Ishikawa (cell line): ENCODE data around the gene ENOPH1.

ENCODE experiments used
- CREB1 ChIP-seq: IDR thresholded peaks from 2 replicates; pipeline ENCODE4 v1.6.1; 2012; ENCODE audit warnings: low read depth
- EP300 ChIP-seq: IDR thresholded peaks from 2 replicates; pipeline ENCODE4 v1.6.1; 2012; ENCODE audit warnings: borderline replicate concordance
- NFIC ChIP-seq: IDR thresholded peaks from 2 replicates; pipeline ENCODE4 v1.6.1; 2012
- RAD21 ChIP-seq: IDR thresholded peaks from 2 replicates; pipeline ENCODE4 v1.6.1; 2012; ENCODE audit warnings: low read depth
- TAF1 ChIP-seq: IDR thresholded peaks from 2 replicates; pipeline ENCODE4 v1.6.1; 2012; ENCODE audit warnings: low read depth, mild to moderate bottlenecking
- TEAD4 ChIP-seq: IDR thresholded peaks from 2 replicates; pipeline ENCODE4 v1.6.1; 2012
- YY1 ChIP-seq: IDR thresholded peaks from 2 replicates; pipeline ENCODE4 v1.6.1; 2012; ENCODE audit warnings: low read depth
- TF ChIP-seq, protein P1 (sequence below): IDR thresholded peaks from 2 replicates; pipeline ENCODE4 v1.6.1; 2012; ENCODE audit warnings: low read depth, mild to moderate bottlenecking
- TF ChIP-seq, protein P2 (sequence below): IDR thresholded peaks from 2 replicates; pipeline ENCODE4 v1.6.1; 2012
- TF ChIP-seq, protein P3 (sequence below): IDR thresholded peaks from 2 replicates; pipeline ENCODE4 v1.6.1; 2012

DNA sequence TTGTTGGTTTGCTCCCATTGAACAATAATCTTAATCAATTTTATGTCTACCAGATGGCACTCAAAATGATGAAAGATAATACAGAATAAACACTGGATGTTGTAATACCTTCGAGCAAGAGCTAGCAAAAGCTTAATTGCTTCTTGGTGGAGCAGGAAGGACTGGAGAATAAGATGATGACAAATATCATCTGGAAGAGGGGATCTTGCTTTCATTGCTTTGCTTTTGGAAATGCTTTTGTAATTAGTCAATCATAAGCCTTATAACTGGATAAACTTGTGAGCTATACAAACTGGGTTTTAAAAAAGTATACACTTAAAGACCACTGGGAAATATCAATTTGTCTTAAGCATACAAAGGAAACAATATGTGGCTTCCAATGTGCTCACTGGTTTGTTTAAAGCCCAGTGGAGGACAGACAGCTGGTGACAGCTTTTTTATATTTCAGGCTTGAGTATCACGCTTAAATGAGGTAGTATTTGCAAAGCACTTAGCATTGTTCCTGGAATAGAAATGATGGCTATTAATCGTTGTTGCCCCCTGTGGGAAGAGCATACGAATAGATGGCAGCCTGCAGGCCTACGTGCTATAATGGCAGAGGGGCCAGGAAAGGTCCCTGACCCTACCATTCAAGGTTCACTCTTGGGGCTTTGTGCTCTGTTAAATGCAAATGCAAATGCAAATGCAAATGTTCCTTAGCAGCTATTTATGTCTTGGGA lies 70.2 kb downstream of the ENOPH1 start:
- no peak for TF ChIP-seq EP300
- TF ChIP-seq CREB1 = no peak
- TF ChIP-seq RAD21 = no peak
- TF ChIP-seq NFIC = no peak
- no peak for TF ChIP-seq TEAD4
- TF ChIP-seq, protein P1, sequence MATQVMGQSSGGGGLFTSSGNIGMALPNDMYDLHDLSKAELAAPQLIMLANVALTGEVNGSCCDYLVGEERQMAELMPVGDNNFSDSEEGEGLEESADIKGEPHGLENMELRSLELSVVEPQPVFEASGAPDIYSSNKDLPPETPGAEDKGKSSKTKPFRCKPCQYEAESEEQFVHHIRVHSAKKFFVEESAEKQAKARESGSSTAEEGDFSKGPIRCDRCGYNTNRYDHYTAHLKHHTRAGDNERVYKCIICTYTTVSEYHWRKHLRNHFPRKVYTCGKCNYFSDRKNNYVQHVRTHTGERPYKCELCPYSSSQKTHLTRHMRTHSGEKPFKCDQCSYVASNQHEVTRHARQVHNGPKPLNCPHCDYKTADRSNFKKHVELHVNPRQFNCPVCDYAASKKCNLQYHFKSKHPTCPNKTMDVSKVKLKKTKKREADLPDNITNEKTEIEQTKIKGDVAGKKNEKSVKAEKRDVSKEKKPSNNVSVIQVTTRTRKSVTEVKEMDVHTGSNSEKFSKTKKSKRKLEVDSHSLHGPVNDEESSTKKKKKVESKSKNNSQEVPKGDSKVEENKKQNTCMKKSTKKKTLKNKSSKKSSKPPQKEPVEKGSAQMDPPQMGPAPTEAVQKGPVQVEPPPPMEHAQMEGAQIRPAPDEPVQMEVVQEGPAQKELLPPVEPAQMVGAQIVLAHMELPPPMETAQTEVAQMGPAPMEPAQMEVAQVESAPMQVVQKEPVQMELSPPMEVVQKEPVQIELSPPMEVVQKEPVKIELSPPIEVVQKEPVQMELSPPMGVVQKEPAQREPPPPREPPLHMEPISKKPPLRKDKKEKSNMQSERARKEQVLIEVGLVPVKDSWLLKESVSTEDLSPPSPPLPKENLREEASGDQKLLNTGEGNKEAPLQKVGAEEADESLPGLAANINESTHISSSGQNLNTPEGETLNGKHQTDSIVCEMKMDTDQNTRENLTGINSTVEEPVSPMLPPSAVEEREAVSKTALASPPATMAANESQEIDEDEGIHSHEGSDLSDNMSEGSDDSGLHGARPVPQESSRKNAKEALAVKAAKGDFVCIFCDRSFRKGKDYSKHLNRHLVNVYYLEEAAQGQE = no peak
- TF ChIP-seq, protein P2, sequence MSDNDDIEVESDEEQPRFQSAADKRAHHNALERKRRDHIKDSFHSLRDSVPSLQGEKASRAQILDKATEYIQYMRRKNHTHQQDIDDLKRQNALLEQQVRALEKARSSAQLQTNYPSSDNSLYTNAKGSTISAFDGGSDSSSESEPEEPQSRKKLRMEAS = no peak
- TF ChIP-seq YY1 = no peak
- TF ChIP-seq TAF1 = no peak
- TF ChIP-seq, protein P3, sequence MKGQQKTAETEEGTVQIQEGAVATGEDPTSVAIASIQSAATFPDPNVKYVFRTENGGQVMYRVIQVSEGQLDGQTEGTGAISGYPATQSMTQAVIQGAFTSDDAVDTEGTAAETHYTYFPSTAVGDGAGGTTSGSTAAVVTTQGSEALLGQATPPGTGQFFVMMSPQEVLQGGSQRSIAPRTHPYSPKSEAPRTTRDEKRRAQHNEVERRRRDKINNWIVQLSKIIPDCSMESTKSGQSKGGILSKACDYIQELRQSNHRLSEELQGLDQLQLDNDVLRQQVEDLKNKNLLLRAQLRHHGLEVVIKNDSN = no peak
